Mammary epithelial cell (primary cell): ENCODE measurements around the gene CAMK1.

Experiments
- EZH2 ChIP-seq: IDR thresholded peaks from 2 replicates; pipeline ENCODE4 v1.6.1; 2012; ENCODE audit warnings: low read length, inconsistent platforms, borderline replicate concordance
- TF ChIP-seq, protein P1 (sequence below), 2 donors: IDR thresholded peaks in 1 of 2; conservative IDR thresholded peaks in 1 of 2; 2 replicates each; pipeline ENCODE4 v1.5.1; 2011 to 2012; ENCODE audit warnings: inconsistent platforms in 2 of 2, low read length in 2 of 2, mild to moderate bottlenecking in 2 of 2, control low read depth in 1 of 2, low read depth in 1 of 2; ENCODE audit not compliant: insufficient read depth in 1 of 2; ENCODE audit errors: extremely low read depth in 1 of 2

DNA sequence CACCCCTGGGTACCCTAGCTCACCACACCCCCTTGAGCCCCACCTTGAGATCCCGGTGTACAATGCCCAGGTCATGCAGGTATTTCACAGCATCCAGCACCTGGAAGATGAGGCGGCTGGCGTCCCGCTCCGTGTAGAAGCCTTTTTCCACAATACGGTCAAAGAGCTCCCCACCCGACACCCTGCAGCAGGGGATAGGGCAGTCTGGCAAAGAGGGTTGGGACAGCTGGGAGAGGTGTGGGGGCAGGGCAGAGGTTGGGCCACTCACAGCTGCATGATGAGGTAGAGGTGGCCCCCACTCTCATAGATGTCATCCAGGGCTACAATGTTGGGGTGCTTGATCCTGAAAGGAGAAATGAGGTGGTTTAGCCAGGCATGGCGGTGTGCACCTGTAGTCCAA, 6.9 kb downstream of the CAMK1 start:
- TF ChIP-seq, protein P1, sequence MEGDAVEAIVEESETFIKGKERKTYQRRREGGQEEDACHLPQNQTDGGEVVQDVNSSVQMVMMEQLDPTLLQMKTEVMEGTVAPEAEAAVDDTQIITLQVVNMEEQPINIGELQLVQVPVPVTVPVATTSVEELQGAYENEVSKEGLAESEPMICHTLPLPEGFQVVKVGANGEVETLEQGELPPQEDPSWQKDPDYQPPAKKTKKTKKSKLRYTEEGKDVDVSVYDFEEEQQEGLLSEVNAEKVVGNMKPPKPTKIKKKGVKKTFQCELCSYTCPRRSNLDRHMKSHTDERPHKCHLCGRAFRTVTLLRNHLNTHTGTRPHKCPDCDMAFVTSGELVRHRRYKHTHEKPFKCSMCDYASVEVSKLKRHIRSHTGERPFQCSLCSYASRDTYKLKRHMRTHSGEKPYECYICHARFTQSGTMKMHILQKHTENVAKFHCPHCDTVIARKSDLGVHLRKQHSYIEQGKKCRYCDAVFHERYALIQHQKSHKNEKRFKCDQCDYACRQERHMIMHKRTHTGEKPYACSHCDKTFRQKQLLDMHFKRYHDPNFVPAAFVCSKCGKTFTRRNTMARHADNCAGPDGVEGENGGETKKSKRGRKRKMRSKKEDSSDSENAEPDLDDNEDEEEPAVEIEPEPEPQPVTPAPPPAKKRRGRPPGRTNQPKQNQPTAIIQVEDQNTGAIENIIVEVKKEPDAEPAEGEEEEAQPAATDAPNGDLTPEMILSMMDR (conservative IDR thresholded peaks at IDR 0.05 in 1 of 2, IDR thresholded peaks at IDR 0.05 in 1 of 2; ENCODE audit: extremely low read depth in 1 of 2, insufficient read depth in 1 of 2, low read depth in 1 of 2, low read length in 2 of 2) = no peak
- no peak for TF ChIP-seq EZH2
